ENCODE measurements around the gene AKAP9. TPM values are rescaled to one million over a fixed set of nuclear protein-coding genes. Genes with fewer than 3 reads are reported as not detected.

AKAP9 gene
- total and polyA plus RNA-seq, 9 of the 15 experiments (the other 6 are each of a cell fraction or from before 2014, with no cell fraction given) = 25.5 to 80.9 (median 46.3) TPM

DNA sequence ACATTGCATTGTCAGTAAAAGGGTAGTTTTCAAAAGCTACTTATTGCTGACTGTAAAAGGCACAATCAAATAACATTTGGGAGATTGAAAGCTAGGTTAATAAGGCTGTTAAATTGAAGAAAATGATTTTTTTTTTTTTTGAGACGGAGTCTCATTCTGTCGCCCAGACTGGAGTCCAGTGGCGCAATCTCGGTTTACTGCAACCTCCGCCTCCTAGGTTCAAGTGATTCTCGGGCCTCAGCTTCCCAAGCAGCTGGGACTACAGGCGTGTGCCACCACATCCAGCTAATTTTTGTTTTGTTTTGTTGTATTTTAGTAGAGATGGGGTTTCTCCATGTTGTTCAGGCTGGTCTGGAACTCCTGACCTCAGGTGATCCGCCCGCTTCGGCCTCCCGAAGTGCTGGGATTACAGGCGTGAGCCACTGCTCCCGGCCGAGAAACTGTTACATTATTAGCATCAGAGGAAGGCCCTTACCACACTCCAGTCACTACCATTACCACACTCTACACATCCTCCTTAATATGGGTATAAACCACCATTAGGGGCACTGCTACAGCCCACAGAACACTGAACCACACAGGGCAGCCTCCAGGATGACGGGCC is 192.6 kb downstream of the AKAP9 start (continued):
- TF ChIP-seq, protein P1, sequence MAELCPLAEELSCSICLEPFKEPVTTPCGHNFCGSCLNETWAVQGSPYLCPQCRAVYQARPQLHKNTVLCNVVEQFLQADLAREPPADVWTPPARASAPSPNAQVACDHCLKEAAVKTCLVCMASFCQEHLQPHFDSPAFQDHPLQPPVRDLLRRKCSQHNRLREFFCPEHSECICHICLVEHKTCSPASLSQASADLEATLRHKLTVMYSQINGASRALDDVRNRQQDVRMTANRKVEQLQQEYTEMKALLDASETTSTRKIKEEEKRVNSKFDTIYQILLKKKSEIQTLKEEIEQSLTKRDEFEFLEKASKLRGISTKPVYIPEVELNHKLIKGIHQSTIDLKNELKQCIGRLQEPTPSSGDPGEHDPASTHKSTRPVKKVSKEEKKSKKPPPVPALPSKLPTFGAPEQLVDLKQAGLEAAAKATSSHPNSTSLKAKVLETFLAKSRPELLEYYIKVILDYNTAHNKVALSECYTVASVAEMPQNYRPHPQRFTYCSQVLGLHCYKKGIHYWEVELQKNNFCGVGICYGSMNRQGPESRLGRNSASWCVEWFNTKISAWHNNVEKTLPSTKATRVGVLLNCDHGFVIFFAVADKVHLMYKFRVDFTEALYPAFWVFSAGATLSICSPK (IDR thresholded peaks at IDR 0.05; ENCODE audit: borderline replicate concordance) = 0 out of 2 replicates have a peak, but pooled peaks have one; percentile 53
- no peak for TF ChIP-seq ZNF311 (CRISPR knock-in tag; IDR thresholded peaks at IDR 0.05)
- TF ChIP-seq, protein P2, sequence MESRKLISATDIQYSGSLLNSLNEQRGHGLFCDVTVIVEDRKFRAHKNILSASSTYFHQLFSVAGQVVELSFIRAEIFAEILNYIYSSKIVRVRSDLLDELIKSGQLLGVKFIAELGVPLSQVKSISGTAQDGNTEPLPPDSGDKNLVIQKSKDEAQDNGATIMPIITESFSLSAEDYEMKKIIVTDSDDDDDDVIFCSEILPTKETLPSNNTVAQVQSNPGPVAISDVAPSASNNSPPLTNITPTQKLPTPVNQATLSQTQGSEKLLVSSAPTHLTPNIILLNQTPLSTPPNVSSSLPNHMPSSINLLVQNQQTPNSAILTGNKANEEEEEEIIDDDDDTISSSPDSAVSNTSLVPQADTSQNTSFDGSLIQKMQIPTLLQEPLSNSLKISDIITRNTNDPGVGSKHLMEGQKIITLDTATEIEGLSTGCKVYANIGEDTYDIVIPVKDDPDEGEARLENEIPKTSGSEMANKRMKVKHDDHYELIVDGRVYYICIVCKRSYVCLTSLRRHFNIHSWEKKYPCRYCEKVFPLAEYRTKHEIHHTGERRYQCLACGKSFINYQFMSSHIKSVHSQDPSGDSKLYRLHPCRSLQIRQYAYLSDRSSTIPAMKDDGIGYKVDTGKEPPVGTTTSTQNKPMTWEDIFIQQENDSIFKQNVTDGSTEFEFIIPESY (CRISPR knock-in tag; IDR thresholded peaks at IDR 0.05) = no peak
- no peak; the same call in 1 of the 2 replicates for TF ChIP-seq CC2D1A (IDR thresholded peaks at IDR 0.05)
- TF ChIP-seq MIER1 (IDR thresholded peaks at IDR 0.05; ENCODE audit: low read depth) = peak; percentile 46; the same call in 1 of the 2 replicates
- TF ChIP-seq, protein P3, sequence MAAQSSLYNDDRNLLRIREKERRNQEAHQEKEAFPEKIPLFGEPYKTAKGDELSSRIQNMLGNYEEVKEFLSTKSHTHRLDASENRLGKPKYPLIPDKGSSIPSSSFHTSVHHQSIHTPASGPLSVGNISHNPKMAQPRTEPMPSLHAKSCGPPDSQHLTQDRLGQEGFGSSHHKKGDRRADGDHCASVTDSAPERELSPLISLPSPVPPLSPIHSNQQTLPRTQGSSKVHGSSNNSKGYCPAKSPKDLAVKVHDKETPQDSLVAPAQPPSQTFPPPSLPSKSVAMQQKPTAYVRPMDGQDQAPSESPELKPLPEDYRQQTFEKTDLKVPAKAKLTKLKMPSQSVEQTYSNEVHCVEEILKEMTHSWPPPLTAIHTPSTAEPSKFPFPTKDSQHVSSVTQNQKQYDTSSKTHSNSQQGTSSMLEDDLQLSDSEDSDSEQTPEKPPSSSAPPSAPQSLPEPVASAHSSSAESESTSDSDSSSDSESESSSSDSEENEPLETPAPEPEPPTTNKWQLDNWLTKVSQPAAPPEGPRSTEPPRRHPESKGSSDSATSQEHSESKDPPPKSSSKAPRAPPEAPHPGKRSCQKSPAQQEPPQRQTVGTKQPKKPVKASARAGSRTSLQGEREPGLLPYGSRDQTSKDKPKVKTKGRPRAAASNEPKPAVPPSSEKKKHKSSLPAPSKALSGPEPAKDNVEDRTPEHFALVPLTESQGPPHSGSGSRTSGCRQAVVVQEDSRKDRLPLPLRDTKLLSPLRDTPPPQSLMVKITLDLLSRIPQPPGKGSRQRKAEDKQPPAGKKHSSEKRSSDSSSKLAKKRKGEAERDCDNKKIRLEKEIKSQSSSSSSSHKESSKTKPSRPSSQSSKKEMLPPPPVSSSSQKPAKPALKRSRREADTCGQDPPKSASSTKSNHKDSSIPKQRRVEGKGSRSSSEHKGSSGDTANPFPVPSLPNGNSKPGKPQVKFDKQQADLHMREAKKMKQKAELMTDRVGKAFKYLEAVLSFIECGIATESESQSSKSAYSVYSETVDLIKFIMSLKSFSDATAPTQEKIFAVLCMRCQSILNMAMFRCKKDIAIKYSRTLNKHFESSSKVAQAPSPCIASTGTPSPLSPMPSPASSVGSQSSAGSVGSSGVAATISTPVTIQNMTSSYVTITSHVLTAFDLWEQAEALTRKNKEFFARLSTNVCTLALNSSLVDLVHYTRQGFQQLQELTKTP (IDR thresholded peaks at IDR 0.05; ENCODE audit: low read depth in 1 of 2, partially characterized antibody in 2 of 2) = peak in 1 of 2 experiments; percentile 26
- TF ChIP-seq, protein P4, sequence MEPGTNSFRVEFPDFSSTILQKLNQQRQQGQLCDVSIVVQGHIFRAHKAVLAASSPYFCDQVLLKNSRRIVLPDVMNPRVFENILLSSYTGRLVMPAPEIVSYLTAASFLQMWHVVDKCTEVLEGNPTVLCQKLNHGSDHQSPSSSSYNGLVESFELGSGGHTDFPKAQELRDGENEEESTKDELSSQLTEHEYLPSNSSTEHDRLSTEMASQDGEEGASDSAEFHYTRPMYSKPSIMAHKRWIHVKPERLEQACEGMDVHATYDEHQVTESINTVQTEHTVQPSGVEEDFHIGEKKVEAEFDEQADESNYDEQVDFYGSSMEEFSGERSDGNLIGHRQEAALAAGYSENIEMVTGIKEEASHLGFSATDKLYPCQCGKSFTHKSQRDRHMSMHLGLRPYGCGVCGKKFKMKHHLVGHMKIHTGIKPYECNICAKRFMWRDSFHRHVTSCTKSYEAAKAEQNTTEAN (CRISPR knock-in tag; IDR thresholded peaks at IDR 0.05) = 0 out of 2 replicates have a peak, but pooled peaks have one; percentile 15
- TF ChIP-seq, protein P5, sequence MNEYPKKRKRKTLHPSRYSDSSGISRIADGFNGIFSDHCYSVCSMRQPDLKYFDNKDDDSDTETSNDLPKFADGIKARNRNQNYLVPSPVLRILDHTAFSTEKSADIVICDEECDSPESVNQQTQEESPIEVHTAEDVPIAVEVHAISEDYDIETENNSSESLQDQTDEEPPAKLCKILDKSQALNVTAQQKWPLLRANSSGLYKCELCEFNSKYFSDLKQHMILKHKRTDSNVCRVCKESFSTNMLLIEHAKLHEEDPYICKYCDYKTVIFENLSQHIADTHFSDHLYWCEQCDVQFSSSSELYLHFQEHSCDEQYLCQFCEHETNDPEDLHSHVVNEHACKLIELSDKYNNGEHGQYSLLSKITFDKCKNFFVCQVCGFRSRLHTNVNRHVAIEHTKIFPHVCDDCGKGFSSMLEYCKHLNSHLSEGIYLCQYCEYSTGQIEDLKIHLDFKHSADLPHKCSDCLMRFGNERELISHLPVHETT (CRISPR knock-in tag; conservative IDR thresholded peaks at IDR 0.05 in 1 of 2, IDR thresholded peaks at IDR 0.05 in 1 of 2) = 0 out of 4 replicates have a peak, but pooled peaks of 1 of the 2 experiments have one; percentile 11
- no peak for TF ChIP-seq SUPT5H (IDR thresholded peaks at IDR 0.05)
- TF ChIP-seq CEBPG (CRISPR knock-in tag; IDR thresholded peaks at IDR 0.05) = 0 out of 2 replicates have a peak, but pooled peaks have one; percentile 11
- TF ChIP-seq CEBPG (tag; conservative IDR thresholded peaks at IDR 0.05 in 1 of 2, IDR thresholded peaks at IDR 0.05 in 1 of 2) = peak in 1 of 2 experiments; percentile 77; a peak in 2 of 4 replicates
- no peak for TF ChIP-seq HNRNPLL (IDR thresholded peaks at IDR 0.05; ENCODE audit: low read depth, low read length, poor library complexity, severe bottlenecking)
- no peak for TF ChIP-seq TEAD1 (CRISPR knock-in tag; IDR thresholded peaks at IDR 0.05)
- TF ChIP-seq ZNF197 (CRISPR knock-in tag; IDR thresholded peaks at IDR 0.05; ENCODE audit: low read depth) = no peak
- TF ChIP-seq SMARCA5 (IDR thresholded peaks at IDR 0.05) = peak; percentile 94; the same call in 1 of the 2 replicates
